Measurements from ENCODE around the gene NUP85.

NUP85 gene

DNA sequence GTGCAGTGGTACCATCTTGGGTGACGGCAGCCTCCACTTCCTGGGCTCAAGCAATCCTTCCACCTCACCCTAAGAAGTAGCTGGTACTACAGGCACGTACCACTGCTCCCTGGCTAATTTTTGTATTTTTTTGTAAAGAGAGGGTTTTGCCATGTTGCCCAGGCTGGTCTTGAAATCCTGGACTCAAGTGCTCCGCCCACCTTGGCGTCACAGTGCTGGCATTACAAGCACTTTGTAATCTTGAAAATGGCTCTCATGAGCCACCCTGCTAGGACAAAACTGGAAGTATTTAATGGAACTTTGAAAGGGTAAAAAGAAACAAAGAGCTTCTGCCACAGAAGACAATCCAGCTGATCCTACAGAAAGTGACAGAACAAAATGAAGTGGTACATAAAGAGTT lies 32.0 kb upstream of the NUP85 start (continued):
- TF ChIP-seq TCF4 (CRISPR knock-in tag; IDR thresholded peaks at IDR 0.05; ENCODE audit: borderline replicate concordance) (no peak), BACH2 (CRISPR knock-in tag; IDR thresholded peaks at IDR 0.05; ENCODE audit: borderline replicate concordance) (no peak)

DNA sequence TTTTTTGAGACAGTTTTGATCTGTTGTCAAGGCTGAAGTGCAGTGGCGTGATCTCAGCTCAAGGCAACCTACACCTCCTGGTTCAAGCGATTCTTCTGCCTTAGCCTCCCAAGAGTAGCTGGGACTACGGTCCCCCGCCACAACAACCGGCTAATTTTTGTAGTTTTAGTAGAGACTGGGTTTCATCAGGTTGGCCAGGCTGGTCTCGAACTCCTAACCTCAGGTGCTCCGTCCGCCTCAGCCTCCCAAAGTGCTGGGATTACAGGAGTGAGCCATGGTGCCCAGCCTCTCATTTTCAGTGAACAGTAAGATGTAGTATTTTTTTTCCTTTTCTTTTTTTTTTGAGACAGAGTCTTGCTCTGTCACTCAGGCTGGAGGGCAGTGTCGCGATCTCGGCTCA lies 30.5 kb upstream of the NUP85 start:
- ATAC-seq = no peak
- TF ChIP-seq TSHZ2 (CRISPR knock-in tag; IDR thresholded peaks at IDR 0.05) = no peak
- TF ChIP-seq ZNF565 (CRISPR knock-in tag; conservative IDR thresholded peaks at IDR 0.05; ENCODE audit: low read depth) = no peak
- no peak for TF ChIP-seq POU6F1 (CRISPR knock-in tag; IDR thresholded peaks at IDR 0.05; ENCODE audit: borderline replicate concordance, low read depth)
- TF ChIP-seq PATZ1 (CRISPR knock-in tag; IDR thresholded peaks at IDR 0.05; ENCODE audit: borderline replicate concordance) = no peak
- no peak for TF ChIP-seq PPARA (CRISPR knock-in tag; IDR thresholded peaks at IDR 0.05; ENCODE audit: borderline replicate concordance)
- no peak for TF ChIP-seq ARNTL (CRISPR knock-in tag; IDR thresholded peaks at IDR 0.05; ENCODE audit: borderline replicate concordance, low read depth)
- no peak for TF ChIP-seq ZFP30 (CRISPR knock-in tag; IDR thresholded peaks at IDR 0.05)
- no peak for TF ChIP-seq BACH2 (CRISPR knock-in tag; IDR thresholded peaks at IDR 0.05; ENCODE audit: borderline replicate concordance)
- TF ChIP-seq TCF4 (CRISPR knock-in tag; IDR thresholded peaks at IDR 0.05; ENCODE audit: borderline replicate concordance) = no peak
- TF ChIP-seq ZC3H10 (CRISPR knock-in tag; IDR thresholded peaks at IDR 0.05) = no peak
- TF ChIP-seq, protein P1, sequence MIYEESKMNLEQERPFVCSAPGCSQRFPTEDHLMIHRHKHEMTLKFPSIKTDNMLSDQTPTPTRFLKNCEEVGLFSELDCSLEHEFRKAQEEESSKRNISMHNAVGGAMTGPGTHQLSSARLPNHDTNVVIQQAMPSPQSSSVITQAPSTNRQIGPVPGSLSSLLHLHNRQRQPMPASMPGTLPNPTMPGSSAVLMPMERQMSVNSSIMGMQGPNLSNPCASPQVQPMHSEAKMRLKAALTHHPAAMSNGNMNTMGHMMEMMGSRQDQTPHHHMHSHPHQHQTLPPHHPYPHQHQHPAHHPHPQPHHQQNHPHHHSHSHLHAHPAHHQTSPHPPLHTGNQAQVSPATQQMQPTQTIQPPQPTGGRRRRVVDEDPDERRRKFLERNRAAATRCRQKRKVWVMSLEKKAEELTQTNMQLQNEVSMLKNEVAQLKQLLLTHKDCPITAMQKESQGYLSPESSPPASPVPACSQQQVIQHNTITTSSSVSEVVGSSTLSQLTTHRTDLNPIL (CRISPR knock-in tag; IDR thresholded peaks at IDR 0.05; ENCODE audit: low read depth) = no peak
- TF ChIP-seq SNAI2 (CRISPR knock-in tag; IDR thresholded peaks at IDR 0.05) = no peak
- no peak for TF ChIP-seq ZNF70 (CRISPR knock-in tag; IDR thresholded peaks at IDR 0.05)
- TF ChIP-seq, protein P2, sequence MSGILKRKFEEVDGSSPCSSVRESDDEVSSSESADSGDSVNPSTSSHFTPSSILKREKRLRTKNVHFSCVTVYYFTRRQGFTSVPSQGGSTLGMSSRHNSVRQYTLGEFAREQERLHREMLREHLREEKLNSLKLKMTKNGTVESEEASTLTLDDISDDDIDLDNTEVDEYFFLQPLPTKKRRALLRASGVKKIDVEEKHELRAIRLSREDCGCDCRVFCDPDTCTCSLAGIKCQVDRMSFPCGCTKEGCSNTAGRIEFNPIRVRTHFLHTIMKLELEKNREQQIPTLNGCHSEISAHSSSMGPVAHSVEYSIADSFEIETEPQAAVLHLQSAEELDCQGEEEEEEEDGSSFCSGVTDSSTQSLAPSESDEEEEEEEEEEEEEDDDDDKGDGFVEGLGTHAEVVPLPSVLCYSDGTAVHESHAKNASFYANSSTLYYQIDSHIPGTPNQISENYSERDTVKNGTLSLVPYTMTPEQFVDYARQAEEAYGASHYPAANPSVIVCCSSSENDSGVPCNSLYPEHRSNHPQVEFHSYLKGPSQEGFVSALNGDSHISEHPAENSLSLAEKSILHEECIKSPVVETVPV (CRISPR knock-in tag; IDR thresholded peaks at IDR 0.05) = no peak
- TF ChIP-seq RARB (CRISPR knock-in tag; IDR thresholded peaks at IDR 0.05) = no peak

GRCh38 chr17:75176625-75177024 lies 28.9 kb upstream of the NUP85 start:
- ATAC-seq = no peak
- TF ChIP-seq TSHZ2 (CRISPR knock-in tag; IDR thresholded peaks at IDR 0.05) (no peak), ZNF565 (CRISPR knock-in tag; conservative IDR thresholded peaks at IDR 0.05; ENCODE audit: low read depth) (no peak), ZNF8 (CRISPR knock-in tag; IDR thresholded peaks at IDR 0.05) (no peak), ARNTL (CRISPR knock-in tag; IDR thresholded peaks at IDR 0.05; ENCODE audit: borderline replicate concordance, low read depth) (no peak), ISL1 (CRISPR knock-in tag; IDR thresholded peaks at IDR 0.05) (no peak), TCF4 (CRISPR knock-in tag; IDR thresholded peaks at IDR 0.05; ENCODE audit: borderline replicate concordance) (no peak), ESRRG (CRISPR knock-in tag; IDR thresholded peaks at IDR 0.05) (no peak), ZC3H10 (CRISPR knock-in tag; IDR thresholded peaks at IDR 0.05) (no peak), BACH2 (CRISPR knock-in tag; IDR thresholded peaks at IDR 0.05; ENCODE audit: borderline replicate concordance) (no peak), RARB (CRISPR knock-in tag; IDR thresholded peaks at IDR 0.05) (no peak), PPARA (CRISPR knock-in tag; IDR thresholded peaks at IDR 0.05; ENCODE audit: borderline replicate concordance) (no peak), PATZ1 (CRISPR knock-in tag; IDR thresholded peaks at IDR 0.05; ENCODE audit: borderline replicate concordance) (no peak), CSDC2 (CRISPR knock-in tag; IDR thresholded peaks at IDR 0.05) (no peak), TOX (CRISPR knock-in tag; IDR thresholded peaks at IDR 0.05; ENCODE audit: borderline replicate concordance) (no peak)
- TF ChIP-seq, protein P1 (CRISPR knock-in tag; IDR thresholded peaks at IDR 0.05; ENCODE audit: low read depth) = no peak
